GM12865 (cell line): ENCODE data around the gene CFAP299.
A peak's percentile ranks its signal among the peaks of the same experiment; 100 is the strongest.

ENCODE experiments used
- DNase-seq: peaks from one replicate; pipeline ENCODE4 v3.0.0; 2010; ENCODE audit warnings: low read depth
- H3K4me3 ChIP-seq: 2 replicates; pipeline ENCODE4 v1.5.1; 2011; ENCODE audit warnings: mild to moderate bottlenecking, low read depth, low read length, control low read depth
- CTCF ChIP-seq: IDR thresholded peaks from 2 replicates; pipeline ENCODE4 v1.5.1; 2011; ENCODE audit warnings: low read length, control low read depth, low read depth, inconsistent platforms; ENCODE audit not compliant: insufficient read depth; ENCODE audit errors: missing control alignments

The CFAP299 gene

GRCh38 chr4:80594701-80595100 lies 259.2 kb downstream of the CFAP299 start:
- no peak for DNase-seq
- no peak for TF ChIP-seq CTCF
- H3K4me3 ChIP-seq: no peak overlapping the region

GRCh38 chr4:80608281-80608980 lies 272.9 kb downstream of the CFAP299 start:
- DNase-seq: no peak

GRCh38 chr4:80610199-80610598 lies 274.7 kb downstream of the CFAP299 start:
- no peak for TF ChIP-seq CTCF
- H3K4me3 ChIP-seq: no peak overlapping the region
- no peak for DNase-seq

More at GRCh38 chr4:80608281-80608980, 272.9 kb downstream of the CFAP299 start:
- no peak overlapping the region for H3K4me3 ChIP-seq
- TF ChIP-seq CTCF: no peak

GRCh38 chr4:80610845-80611677 lies 275.5 kb downstream of the CFAP299 start:
- TF ChIP-seq CTCF: no peak
- H3K4me3 ChIP-seq: no peak overlapping the region
- DNase-seq: peak; percentile 43

GRCh38 chr4:80611678-80611979 lies 276.1 kb downstream of the CFAP299 start:
- H3K4me3 ChIP-seq: no peak overlapping the region
- TF ChIP-seq CTCF: no peak
- no peak for DNase-seq

GRCh38 chr4:80613470-80613869 lies 277.9 kb downstream of the CFAP299 start:
- DNase-seq: no peak
- no peak overlapping the region for H3K4me3 ChIP-seq
- TF ChIP-seq CTCF: no peak

- DNase-seq: no peak
- no peak for TF ChIP-seq CTCF
- no peak overlapping the region for H3K4me3 ChIP-seq
These were observed 278.8 kb downstream of the CFAP299 start for GRCh38 chr4:80614319-80614718.
